ENCODE measurements around the gene CRYBG2.
"Not testable (repeated sequence)": the region's sequence is repeated elsewhere in the genome, so short reads cannot be mapped to it uniquely, and the experiment has no call there.

CRYBG2 gene

DNA sequence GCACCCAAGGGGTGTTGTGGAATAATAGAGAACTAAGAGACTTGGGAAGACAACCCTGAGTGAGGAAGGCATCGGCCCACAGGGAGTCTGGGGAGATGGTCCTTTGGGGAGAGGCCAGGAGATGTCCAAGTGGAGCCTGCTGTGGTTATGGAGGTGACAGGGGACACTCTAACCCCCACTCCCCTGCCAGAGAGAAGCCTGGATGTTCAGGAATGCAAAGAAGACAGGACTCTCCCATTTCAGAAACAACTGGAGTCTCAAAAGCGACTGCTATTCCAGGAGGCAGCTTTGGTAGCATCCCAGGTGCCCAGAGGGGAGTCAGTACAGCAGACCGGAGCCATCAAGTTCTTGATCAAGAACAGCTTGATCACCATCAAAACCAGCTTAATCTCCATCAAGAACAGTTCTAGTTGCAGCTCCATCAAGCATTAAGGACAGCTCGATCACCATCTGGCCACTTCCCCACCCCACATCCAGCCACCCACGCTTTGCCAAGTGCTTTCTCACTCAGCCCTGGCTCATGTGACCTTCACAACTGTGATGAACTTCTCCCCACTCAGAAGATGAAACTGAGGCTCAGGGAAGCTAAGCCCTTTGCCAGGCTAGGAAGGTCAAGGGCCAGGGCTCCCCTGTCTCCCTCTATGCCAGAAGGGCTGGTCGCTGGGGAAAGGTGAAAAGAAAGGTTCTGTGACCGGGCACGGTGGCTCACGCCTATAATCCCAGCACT is 35.4 kb downstream of the CRYBG2 start:
- DNase-seq (ENCODE audit: low read depth in 2 of 2), result no peak

DNA sequence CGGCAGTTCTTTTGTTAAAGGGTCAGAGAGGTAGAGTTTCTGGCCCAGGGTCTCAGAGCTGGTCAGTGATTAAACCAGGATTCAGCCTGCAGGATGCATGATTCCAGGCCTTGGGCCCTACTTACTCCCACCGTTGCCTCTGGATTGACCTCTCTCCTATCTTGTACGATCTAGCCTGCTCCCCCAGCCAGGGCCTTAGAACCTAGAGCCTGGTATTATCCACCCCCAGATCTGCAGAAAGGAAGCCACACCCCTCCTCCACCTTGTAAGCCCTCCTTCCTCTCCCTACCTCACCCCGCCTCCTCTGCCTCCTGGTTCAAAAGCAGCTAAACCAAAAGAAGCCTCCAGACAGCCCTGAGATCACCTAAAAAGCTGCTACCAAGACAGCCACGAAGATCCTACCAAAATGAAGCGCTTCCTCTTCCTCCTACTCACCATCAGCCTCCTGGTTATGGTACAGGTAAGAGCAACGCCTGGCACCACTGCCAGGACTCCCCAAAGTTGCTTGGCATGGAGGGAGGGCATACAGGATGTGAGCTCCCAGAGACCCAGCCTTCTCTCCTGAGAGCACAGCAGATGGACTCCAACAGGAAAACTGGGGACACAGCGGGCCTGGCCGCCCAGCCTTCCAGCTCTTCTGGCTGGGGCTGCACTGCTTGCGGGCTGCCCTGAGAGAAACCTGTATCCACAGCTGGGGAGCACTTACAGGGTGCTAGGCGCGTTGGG is 36.2 kb downstream of the CRYBG2 start, which contains the start of gene CD52:
CD52 (plus strand) TSS at position 347 of the 726 bp plus-strand sequence; CDS start at position 407, 60 bp downstream.
- DNase-seq (ENCODE audit: low read depth in 2 of 2), result peak; percentile 22 to 49

DNA sequence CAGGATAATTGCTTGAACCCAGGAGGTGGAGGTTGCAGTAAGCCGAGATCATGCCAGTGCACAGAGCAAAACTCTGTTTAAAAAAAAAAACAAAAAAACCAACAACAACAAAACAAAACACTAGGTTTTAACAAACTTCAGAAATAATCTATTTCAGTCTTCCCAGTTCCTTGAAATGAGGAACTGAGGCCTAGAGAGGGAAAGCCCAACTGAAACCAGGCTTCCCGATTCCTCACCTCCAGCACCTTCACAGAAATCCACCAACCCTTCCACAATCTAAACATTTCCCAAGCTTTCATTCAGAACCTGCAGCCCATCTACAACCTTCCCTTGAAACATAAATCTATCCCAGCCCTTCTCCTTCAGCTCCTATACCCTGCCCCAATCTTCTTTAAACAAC is 36.8 kb downstream of the CRYBG2 start:
- no peak for DNase-seq (ENCODE audit: low read depth in 2 of 2)

DNA sequence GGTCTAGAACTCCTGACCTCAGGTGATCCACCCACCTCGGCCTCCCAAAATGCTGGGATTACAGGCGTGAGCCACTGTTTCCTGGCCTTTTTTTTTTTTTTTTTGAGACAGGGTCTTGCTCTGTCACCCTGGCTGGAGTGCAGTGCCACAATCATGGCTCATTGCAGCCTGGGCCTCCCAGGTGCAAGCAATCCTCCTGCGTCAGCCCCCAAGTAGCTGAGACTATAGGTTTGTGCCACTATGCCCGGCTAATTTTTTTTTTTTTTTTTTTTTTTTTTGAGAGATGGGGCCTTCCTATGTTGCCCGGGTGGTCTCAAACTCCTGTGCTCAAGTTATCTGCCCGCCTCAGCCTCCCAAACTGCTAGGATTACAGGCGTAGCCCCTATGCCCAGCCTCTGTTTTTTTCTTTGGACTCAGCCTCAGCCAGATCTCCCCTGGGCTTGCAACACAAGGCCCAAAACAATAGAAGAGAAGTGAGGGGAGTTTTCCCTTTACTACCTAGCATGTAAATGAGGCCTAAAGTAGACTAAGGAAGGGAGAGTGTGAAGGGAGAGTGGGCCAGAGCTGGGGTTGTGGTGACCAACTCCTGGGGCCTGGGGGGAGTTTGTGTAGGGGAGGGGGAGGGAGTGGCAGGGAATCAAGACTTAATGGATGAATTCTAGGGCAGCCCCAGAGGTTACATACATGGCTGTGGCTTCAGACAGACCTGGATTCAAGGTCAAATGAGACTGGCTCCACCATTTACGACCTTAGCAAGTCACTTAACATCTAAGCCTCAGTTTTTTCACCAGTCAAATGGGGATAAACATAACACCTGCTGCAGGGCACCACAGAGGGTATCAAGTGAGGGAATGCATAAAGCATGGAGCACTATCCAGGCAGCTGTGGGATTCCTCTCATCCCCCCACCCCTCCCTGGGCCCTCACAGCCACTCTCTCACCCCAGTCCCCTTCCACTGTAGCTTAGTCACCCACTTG is 37.8 kb downstream of the CRYBG2 start:
- no peak for DNase-seq (ENCODE audit: low read depth in 2 of 2)

DNA sequence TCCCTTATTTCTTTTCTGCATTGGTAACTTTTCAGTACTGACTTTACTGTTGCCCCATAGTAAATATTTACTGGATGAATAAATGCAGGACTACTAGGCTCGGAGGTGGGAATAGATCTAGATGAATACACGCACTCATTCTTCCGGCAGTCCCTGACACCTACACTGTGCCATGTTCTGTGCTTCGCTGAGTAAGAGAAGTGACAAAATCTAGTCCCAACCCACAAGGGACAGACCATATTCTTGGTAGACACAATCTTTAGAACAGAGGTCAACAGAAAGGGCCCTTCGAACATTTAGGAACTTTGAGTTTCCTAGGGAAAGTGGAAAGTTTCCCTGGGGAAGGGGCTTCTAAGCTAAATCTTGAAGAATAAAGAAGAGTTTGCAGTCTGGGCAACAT is 39.4 kb downstream of the CRYBG2 start:
- no peak for DNase-seq (ENCODE audit: low read depth in 2 of 2)

DNA sequence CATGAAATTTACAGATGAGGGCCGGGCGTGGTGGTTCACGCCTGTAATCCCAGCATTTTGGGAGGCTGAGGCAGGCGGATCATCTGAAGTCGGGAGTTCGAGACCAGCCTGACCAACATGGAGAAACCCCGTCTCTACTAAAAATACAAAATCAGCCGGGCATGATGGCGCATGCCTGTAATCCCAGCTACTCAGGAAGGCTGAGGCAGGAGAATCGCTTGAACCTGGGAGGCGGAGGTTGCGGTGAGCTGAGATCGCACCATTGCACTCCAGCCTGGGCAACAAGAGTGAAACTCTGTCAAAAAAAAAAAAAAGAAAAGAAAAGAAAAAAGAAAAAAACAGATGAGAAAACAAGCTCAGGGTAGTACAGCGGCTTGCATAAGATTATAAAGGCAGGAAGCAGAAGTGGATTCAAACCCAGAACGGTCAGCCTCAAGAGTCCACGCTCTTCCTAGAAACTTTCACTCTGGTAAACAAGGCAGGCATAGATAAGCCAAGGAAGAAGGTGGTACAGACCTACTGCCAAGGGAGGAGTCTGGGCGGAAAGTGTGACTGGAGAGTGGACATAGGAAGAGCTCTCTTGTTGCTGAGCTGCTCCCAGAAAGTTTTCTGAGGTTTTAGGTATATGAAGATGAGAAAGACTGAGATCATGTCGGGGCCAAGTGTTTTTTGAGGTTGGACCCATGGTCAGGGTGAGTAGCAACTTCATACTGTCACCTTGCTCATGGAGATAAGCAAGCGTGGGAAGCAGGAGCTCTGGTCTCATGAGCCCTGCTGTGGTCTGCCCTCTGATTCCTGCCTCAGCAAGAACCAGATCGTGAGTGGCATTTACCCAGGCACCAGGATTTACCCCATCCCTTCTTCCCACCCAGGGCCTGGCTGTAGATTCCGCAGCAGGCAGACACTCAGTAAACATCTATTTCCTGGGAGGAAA is 45.7 kb downstream of the CRYBG2 start:
- DNase-seq (ENCODE audit: low read depth in 2 of 2), result not testable (repeated sequence)

DNA sequence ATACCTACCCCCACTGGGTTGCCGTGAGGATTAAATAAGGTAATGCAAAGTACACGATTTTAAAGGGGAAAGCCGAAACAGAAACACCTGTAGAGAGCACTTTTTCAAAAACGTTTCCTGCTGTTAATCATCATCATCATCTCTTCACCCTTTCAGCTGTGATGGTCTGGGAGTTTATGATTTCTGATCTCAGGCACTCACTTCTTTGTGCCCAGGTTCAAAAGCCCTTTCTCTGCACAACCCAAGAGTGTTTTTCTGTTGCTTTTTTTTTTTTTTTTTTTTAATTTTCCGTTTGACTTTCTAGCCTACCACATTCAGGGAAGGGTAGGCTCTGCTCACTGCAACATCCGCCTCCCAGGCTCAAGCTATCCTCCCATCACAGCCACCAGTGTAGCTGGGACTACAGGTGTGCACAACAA is 46.6 kb downstream of the CRYBG2 start:
- no peak for DNase-seq (ENCODE audit: low read depth in 2 of 2)

DNA sequence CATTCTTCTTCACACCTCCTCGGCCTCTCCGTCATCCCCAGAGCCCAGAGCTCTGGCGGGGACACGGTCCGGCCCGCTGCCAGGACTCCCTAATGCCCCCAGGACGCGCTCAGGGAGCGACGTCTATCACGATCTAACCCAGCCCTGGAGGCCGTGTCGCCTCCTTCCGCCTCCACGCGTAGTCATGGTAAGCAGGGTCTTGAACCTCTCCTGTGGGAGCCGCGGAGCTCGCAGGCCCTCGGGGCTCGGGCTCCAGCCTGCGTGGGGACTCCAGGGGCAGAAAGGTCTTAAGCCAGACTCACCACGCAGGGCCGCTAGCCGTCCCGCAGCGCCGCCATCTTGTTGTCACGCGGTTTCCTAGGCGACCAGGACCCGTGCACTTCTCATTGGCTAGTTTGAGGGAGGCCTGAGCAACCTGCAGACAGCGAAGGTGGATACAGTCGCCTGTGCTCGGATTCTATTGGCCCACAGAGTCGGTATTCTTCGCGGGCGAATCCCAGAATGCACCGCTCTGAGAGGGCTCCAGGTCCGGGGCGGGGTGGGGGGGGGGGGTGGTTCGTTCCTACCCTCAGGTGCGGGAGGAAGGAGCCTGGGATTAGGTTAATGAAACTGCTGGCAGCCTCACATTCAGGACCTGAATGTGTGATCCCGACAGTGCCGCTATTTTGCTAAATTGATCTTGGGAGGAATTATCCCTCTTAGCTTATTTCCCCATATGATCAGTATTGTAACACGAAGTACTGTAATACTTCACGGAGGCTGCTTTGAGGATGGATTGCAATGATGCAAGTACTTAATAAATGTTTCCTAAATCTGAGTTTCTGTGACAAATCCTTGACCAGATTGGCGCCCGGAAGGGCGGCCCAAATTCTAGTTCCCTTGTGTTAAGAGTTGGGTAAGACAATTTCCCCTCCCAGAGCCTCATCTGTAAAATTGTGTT is 47.4 kb downstream of the CRYBG2 start, which contains the start of gene UBXN11:
UBXN11 (minus strand) TSS at position 347 of the 940 bp plus-strand sequence. CDS start 3,753 bp downstream, outside the sequence.
- DNase-seq (ENCODE audit: low read depth in 2 of 2), result peak; percentile 85 to 87

DNA sequence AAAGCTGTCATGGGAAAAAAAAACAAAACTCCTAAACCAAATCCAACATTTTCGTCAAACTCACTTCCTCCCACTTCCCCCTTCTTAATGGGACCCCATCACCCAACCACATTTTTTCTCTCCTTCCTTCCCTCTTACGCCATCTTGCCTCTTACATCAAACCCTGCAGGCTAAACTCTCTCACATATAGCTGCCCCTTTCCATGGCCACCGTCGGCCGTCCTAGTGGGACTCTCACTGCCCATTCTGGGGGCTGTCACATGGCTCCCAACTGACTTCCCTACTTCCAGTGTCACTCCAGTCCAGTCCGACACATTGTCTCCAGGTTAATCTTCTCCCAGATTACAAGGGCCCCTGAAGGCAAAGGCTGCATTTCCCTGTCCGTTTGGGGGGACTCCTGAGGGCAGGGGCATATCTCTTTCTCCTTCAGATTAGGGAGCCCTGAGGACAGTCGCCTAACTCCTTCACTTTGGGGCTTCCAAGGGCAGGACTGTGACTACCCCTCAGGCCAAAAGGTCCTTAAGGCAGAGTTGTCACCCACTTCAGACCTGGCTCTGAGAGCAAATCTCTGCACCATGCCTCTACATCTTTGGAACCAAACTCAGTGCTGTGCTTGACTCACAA is 48.2 kb downstream of the CRYBG2 start:
- no peak for DNase-seq (ENCODE audit: low read depth in 2 of 2)

DNA sequence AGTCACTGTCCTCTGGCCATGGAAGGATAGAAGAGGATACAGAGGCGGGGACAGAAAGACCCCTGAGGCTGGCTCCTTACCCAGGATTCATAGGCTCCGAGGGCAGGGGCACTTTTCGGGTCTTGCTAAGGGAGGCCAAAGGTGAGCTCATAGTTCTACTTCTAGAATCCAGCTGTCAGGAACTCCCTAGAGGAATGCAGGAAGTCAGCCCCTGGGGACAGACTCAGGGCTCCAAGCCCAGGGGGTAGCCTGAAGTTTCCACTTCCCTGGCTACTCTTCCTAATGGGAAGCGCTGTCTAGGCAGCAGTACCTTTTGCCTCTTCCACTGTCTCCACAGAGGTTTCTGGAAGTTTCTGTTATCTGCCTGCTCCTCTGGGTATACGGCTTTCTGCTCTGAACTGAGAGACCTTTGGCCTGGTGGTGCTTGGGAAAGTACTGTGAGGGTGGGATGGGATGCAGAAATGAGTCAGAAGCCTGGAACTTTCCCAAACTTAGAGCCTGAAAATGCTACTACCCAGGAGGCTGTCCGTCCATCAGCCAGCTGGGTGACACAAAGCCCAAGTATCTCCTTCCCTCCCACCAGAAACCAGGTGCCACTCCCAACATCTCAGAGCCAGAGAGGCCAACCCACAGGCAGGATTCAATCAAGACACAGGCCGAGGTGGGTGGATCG is 51.1 kb downstream of the CRYBG2 start:
- no peak for DNase-seq (ENCODE audit: low read depth in 2 of 2)

DNA sequence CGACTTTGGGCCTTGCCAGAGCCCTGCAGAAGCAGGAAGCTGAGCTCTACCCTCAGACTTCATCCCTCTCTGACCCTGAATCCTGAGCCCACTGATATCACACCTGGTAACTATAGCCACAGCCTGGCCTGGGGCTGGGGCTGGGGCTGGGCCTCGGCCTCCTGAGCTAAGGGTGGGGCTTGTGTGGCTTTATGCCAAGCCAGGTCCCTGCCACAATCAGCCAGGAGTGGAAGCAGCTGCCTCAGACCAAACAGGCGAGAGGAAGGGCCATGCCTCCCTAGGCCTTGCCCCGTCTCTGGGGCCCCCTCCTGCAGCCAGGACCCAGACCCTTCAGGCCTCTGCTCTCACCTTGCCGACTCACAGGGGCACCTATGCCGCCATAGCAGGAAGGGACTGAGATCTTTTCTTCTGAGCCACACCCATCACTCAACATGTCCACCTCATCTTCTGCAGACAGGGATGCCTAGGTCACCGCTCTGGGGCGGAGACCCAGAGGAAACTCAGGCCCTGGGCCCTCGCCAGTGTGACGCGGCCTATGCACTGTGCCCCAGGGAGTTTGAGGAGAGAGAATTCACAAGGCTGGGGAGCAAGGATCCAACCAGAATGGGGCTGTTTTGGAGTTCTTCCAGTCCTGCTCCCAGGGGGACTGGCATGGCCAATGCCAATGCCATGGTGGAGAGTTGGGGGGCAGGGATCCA is 53.2 kb downstream of the CRYBG2 start:
- no peak for DNase-seq (ENCODE audit: low read depth in 2 of 2)

DNA sequence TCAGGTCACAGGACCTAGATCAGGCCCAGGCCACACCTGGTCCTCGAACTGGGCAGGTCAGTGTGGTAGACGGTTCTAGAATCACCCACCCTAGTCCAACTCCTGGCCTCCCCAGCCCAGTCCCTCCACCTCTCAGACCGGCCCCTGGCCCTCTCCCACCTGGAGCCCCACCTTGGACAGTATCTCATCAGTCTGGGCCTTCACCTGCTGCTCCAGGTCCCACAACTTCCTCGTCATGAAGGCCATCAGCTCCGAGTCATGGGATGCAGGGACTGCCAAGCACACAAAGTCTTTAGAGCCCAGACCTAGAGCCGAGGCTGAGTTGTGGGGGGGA is 56.2 kb downstream of the CRYBG2 start:
- DNase-seq (ENCODE audit: low read depth in 2 of 2), result no peak

DNA sequence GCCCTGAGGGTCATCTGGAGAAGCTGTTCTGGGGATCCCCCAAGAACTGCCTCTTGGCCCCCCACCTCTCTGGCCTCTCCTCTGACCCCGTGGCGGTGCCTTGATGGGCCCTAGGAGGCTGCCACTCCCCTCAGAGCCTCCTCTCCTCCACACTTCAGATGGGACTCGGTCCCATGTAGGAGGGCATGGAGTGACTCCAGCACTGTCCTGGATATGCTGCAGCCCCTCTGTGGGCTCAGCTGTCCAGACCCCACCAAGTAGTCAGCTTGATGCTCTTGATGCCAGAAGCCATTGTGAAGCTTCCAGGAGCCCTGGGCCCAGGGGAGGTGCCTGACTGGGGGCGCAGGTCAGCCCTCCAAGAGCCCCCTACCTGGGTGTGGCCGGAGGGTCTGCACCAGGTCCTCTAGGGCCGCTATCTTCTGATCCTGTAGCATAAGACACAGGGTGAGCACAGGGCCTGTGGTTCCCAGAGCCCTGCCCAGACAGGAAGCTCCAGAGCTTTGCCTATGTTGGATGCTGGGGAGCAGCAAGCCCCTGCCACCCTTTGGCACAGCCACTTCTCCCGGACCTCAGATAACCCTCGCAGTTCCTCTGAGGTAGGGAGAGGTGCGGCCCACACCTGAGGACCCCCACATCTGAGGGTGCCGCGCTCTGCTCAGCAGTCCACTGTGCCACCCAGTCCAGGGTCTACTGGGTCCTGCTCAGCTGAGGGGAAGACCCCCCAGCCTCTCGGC is 56.7 kb downstream of the CRYBG2 start:
- no peak for DNase-seq (ENCODE audit: low read depth in 2 of 2)

DNA sequence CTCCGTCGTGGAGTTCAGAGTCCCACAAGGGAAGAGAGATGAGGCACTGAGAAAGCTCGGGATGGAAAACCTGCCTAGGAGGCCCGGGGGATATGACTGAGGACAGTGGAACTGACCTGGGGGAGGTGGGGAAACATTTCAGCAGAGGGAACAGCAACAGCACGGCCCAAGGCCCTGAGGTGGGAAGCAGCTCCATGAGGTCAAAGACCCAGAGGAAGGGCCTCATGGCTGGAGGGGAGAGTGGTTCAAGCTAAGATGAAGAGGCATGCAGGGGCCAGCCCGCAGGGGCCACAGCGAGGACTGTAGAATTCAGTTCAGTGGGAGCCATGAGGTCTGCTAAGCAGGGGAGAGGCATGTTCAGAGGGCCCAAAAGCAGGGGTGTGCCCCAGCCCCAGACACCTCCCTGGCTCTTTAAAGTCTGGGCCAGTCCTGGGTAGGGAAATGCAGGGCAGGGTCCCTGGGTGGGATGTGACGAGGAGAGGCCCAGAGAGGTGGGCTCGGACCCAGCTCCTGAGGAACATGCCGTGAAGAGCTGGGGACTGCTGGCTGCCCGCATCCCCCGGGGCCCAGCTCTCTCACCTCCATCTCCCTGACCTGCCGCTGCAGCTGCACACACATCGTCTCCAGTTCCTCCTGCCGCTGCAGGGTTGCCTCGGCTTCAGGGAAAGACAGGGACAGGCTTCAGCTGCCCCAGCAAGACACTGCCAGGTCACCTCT is 57.4 kb downstream of the CRYBG2 start:
- no peak for DNase-seq (ENCODE audit: low read depth in 2 of 2)

DNA sequence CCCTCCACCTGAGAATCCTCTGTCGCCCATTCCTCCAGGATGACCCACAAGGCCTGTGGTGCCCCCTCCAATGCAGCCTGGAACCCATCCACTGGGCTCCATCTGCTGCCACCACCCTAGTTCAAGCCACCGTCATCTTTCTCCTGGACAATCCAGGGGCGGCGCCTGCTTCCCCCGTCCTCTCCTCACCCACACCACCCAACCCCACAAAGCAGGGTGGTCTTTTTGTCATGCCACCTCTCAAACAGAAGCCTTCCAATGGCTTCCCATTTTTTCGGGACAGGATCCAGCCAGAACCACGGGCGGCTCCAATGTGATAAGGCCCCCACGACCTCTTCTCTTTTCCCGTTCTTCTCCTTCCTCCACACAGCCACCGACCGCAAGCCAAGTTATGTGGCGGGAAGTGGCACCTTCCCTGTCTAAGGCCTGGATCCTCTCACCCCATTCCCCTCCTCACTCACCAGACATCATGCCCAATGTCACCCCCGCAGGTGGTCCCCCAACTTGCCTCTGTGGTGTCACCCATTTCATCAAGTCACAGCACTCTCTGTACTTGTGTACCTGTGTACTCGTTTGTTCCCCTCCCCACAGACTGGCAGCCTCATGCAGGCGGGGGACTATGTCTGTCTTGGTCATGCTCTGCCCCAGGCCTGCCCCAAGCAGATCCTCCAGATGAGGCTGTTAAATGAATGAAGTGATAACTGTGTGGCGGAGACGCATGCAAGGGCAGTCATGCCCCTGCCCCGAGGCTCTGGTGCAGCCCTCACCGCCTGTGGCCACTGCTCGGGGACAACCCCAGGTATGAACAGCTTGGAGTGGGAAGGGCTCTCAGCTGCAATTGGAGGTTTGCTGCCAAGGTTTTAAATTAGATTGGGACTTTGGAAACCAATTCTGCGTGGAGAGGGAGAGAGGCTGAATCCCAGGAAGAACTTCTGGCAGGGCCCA is 58.5 kb downstream of the CRYBG2 start:
- DNase-seq (ENCODE audit: low read depth in 2 of 2), result no peak

Data from stimulated activated CD8-positive, alpha-beta memory T cell treated with anti-CD3 and anti-CD28 coated beads, Interleukin-2, amount 100 ng/mL, for 1 hour (primary cell).